HEK293T (cell line): Measurements from ENCODE around the gene SOD3.

ENCODE experiments used
- CTCF ChIA-PET: fragments of 350-600 bp; formaldehyde crosslinking; extraction: SDS; loops from one replicate; lab custom pipeline; 2021; ENCODE audit warnings: antibody characterized with exemption, inconsistent platforms; lab: Yijun Ruan, JAX
- POLR2A ChIA-PET: fragments of 350-600 bp; formaldehyde crosslinking; extraction: SDS; loops from one replicate; lab custom pipeline; 2020; ENCODE audit warnings: antibody characterized with exemption, inconsistent platforms; lab: Yijun Ruan, JAX
- DNase-seq: peaks from one replicate; pipeline ENCODE4 v3.0.0; 2012; ENCODE audit warnings: mixed read lengths; ENCODE audit errors: extremely low spot score
- ARNT ChIP-seq: fragments of 450-650 bp; IDR thresholded peaks from 2 replicates; pipeline ENCODE4 v1.6.1; 2017; ENCODE audit warnings: mild to moderate bottlenecking
- BHLHE40 ChIP-seq: fragments of 450-650 bp; IDR thresholded peaks from 2 replicates; pipeline ENCODE4 v1.6.1; 2016; ENCODE audit warnings: mild to moderate bottlenecking, moderate library complexity, borderline replicate concordance
- CTBP1 ChIP-seq: fragments of 450-650 bp; IDR thresholded peaks from 2 replicates; pipeline ENCODE4 v1.6.1; 2016; ENCODE audit warnings: borderline replicate concordance
- ELF4 ChIP-seq: fragments of 450-650 bp; IDR thresholded peaks from 2 replicates; pipeline ENCODE4 v1.6.1; 2017; ENCODE audit warnings: antibody characterized with exemption
- FOXA1 ChIP-seq: fragments of 450-650 bp; IDR thresholded peaks from 2 replicates; pipeline ENCODE4 v1.6.1; 2016; ENCODE audit warnings: mild to moderate bottlenecking
- FOXK2 ChIP-seq: fragments of 450-650 bp; IDR thresholded peaks from 2 replicates; pipeline ENCODE4 v1.6.1; 2016; ENCODE audit warnings: mild to moderate bottlenecking
- FOXM1 ChIP-seq: fragments of 450-650 bp; IDR thresholded peaks from 2 replicates; pipeline ENCODE4 v1.6.1; 2017; ENCODE audit warnings: mild to moderate bottlenecking, borderline replicate concordance
- HDGF ChIP-seq: fragments of 450-650 bp; IDR thresholded peaks from 2 replicates; pipeline ENCODE4 v1.6.1; 2017; ENCODE audit warnings: antibody characterized with exemption, borderline replicate concordance
- L3MBTL2 ChIP-seq: fragments of 450-650 bp; conservative IDR thresholded peaks from 2 replicates; pipeline ENCODE4 v1.6.1; 2016; ENCODE audit warnings: mild to moderate bottlenecking
- LEF1 ChIP-seq: fragments of 450-650 bp; IDR thresholded peaks from 2 replicates; pipeline ENCODE4 v1.6.1; 2017; ENCODE audit warnings: mild to moderate bottlenecking, borderline replicate concordance
- NFRKB ChIP-seq: fragments of 450-650 bp; IDR thresholded peaks from 2 replicates; pipeline ENCODE4 v1.6.1; 2016; ENCODE audit warnings: mild to moderate bottlenecking, moderate library complexity
- SP1 ChIP-seq: fragments of 450-650 bp; IDR thresholded peaks from 2 replicates; pipeline ENCODE4 v1.6.1; 2017
- SUZ12 ChIP-seq: fragments of 450-650 bp; IDR thresholded peaks from 2 replicates; pipeline ENCODE4 v1.6.1; 2016; ENCODE audit warnings: mild to moderate bottlenecking
- TARDBP ChIP-seq: fragments of 450-650 bp; IDR thresholded peaks from 2 replicates; pipeline ENCODE4 v1.6.1; 2016
- ZNF384 ChIP-seq: fragments of 450-650 bp; IDR thresholded peaks from 2 replicates; pipeline ENCODE4 v1.6.1; 2016
- TF ChIP-seq, protein P1 (sequence below): fragments of 450-650 bp; IDR thresholded peaks from 2 replicates; pipeline ENCODE4 v1.6.1; 2016

The SOD3 gene

DNA sequence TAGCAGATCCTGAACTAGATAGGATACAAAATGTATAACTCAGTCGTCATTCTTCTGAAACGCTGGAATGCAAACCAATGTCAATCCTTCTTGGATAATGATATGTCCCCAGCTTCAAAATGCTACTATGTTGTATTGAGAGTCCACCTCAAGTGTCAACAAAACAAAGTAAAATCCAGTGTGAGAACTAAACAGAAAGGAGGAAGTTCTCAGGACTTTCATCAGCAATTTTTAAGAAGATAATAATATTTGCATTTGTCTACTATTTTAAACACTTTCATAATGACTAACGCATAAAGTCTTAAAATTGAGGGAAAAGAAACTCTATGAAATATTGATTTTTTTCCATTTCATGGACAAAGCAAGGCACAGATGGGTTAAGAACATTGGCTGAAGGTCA lies 36.3 kb downstream of the SOD3 start:
- ChIA-PET CTCF (no interaction called here), POLR2A (no interaction called here)
- TF ChIP-seq FOXM1: no peak
- TF ChIP-seq FOXA1: no peak
- TF ChIP-seq HDGF: no peak
- no peak for TF ChIP-seq SUZ12
- no peak for TF ChIP-seq ARNT
- TF ChIP-seq LEF1: no peak
- no peak for TF ChIP-seq NFRKB
- no peak for TF ChIP-seq BHLHE40
- no peak for TF ChIP-seq L3MBTL2
- TF ChIP-seq, protein P1, sequence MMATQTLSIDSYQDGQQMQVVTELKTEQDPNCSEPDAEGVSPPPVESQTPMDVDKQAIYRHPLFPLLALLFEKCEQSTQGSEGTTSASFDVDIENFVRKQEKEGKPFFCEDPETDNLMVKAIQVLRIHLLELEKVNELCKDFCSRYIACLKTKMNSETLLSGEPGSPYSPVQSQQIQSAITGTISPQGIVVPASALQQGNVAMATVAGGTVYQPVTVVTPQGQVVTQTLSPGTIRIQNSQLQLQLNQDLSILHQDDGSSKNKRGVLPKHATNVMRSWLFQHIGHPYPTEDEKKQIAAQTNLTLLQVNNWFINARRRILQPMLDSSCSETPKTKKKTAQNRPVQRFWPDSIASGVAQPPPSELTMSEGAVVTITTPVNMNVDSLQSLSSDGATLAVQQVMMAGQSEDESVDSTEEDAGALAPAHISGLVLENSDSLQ: no peak
- no peak for TF ChIP-seq ZNF384
- TF ChIP-seq FOXK2: no peak
- no peak for DNase-seq

DNA sequence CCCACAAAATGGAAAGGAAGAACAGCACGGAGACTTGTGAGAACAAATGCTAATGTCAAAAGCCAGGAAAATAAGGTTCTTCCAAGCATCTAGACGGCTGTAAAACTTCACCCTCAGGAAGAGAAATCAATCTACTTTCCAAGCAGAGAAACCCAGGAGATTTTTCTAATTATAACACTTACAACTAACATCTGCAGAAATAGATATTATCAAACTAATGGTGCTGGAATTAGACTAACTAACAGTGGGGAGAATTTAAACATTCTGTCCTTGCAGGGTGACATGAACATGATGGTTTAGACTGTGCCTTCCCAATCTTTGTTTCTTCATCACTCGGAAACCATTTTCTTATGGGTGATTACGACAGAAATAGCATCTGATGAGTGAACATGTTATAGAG lies 40.3 kb downstream of the SOD3 start:
- ChIA-PET POLR2A (no interaction called here), CTCF (no interaction called here)
- no peak for DNase-seq
- TF ChIP-seq SP1 (no peak), NFRKB (no peak), TARDBP (no peak)
- TF ChIP-seq, protein P1: no peak

DNA sequence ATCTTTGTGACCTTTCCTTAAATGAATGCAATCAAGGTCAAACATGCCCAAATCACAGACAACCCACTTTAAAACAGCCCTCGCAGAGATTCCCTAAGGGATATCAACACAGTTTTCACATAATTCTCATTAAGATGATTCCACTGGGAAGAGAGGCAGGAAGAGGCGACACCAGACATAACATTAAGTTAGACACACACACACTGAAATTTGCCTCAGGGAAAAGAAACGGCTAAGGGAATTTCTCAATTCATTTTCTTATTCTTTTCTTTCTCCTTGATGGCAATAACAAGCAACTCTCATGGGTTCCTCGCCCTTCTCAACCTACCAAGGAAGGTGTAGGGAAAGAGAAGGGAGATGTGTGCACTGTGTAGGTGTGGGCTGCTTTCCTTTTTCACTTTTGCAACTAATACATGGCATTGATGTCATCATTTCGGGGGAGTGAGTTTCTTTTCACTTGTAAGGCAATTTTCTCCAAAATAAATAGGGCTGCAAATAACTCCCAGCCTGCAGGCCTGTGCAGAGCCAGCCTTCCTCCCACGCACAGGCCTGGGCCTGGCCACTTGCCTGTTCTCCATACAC lies 41.4 kb downstream of the SOD3 start:
- CTCF ChIA-PET: no interaction called here
- DNase-seq: no peak
- POLR2A ChIA-PET: no interaction called here
- TF ChIP-seq ARNT (no peak), ELF4 (no peak)

DNA sequence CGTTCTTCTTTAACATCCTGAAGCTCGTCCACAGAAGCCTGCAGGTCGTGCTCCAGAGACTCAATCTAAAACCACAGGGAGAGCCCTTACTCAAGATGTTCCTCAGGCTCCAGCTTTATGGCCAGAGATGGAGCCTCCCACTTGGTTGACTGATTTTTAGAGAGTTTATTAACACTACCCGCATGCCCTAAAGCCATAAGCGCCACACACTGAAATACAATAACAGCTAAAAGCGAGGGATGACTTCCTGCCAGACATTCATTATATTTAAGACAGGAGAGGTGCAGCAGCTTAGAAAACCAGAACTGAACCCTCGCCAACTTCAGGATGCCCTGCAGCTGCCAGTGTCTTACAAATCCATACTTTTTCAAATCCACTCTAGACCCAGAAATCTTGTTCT lies 42.0 kb downstream of the SOD3 start:
- TF ChIP-seq ELF4: no peak
- no peak for TF ChIP-seq L3MBTL2
- no peak for TF ChIP-seq HDGF
- TF ChIP-seq TARDBP: no peak
- TF ChIP-seq ARNT: no peak
- TF ChIP-seq CTBP1: no peak
- no peak for TF ChIP-seq NFRKB
- no peak for TF ChIP-seq LEF1
- TF ChIP-seq, protein P1: no peak
- TF ChIP-seq FOXK2: no peak
- no peak for TF ChIP-seq SP1
- no peak for TF ChIP-seq SUZ12
- no peak for TF ChIP-seq FOXM1
- DNase-seq: no peak
- POLR2A ChIA-PET: no interaction called here
- CTCF ChIA-PET: no interaction called here

DNA sequence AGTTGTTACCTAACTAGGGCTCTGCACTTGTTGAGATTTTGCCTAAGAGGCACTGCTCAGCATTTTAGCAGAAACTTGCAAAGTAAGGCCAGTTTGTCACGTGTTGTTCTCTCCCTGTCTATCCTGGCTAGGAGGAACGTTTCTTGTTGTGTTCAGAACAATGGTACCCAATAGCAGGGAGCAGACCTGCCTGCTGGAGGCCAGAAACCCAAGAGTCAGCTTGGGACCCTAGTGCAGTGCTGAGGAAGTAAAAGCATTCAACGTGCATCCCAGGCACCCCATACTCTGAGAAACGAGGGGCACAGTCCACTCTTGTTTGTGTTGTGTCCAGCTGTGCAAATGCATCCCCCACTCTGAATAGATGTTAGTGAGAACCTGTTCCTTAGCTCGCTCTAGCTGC lies 42.4 kb downstream of the SOD3 start:
- TF ChIP-seq TARDBP (no peak), FOXM1 (no peak), L3MBTL2 (no peak), ARNT (no peak), ELF4 (no peak), LEF1 (no peak), NFRKB (no peak), CTBP1 (no peak), SUZ12 (no peak), SP1 (no peak)
- CTCF ChIA-PET: interaction anchor here (1.1 kb wide), 1 partner anchor 23 kb away, joined by 5 read pairs; no protein-coding TSS in a partner anchor
- POLR2A ChIA-PET: no interaction called here
- no peak for DNase-seq

DNA sequence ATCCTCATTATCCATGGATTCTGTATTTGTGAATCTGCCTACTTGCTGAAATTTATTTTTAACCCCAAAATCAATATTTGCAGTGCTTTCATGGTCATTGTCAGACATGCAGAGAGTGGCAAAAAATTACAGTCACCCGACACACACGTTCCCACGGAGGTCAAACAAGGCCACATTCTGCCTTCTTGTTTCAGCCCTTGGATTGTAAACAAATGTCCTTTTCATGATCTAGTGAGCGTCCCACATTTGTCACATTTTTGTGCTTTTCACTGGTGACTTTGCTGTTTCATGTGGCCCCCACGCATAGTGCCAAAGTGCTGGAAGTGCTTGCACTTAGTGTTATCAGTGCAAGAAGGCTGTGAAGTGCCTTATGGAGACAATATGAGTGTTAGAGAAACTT lies 45.0 kb downstream of the SOD3 start:
- TF ChIP-seq LEF1 (no peak), HDGF (no peak), FOXM1 (no peak), ZNF384 (no peak), NFRKB (no peak), TARDBP (no peak), FOXK2 (no peak), SUZ12 (no peak), L3MBTL2 (no peak), FOXA1 (no peak), SP1 (no peak), BHLHE40 (no peak), CTBP1 (no peak), ARNT (no peak), ELF4 (no peak)
- TF ChIP-seq, protein P1: no peak
- no peak for DNase-seq
- POLR2A ChIA-PET: no interaction called here
- CTCF ChIA-PET: no interaction called here
